ENCODE data around the gene ZRANB1. TPM values are rescaled to one million over a fixed set of nuclear protein-coding genes. Genes with fewer than 3 reads are reported as not detected.

The ZRANB1 gene
- polyA plus RNA-seq, 1 experiment: 9.3 TPM

GRCh38 chr10:124959564-124959963 lies 17.6 kb downstream of the ZRANB1 start:
- ChIA-PET CTCF (interaction anchor here (1.3 to 1.6 kb wide), 2 partner anchors 11 to 41 kb away, joined by 4 to 5 read pairs; no protein-coding TSS in a partner anchor), POLR2A (no interaction called here)
- Histone ChIP-seq H3K27me3 (ENCODE audit: control insufficient read depth, insufficient read depth, low read length) (no peaks in the 10 kb centered on the region), H3K36me3 (ENCODE audit: control insufficient read depth, insufficient read depth, low read length) (no peaks in the 10 kb centered on the region), H3K4me3 (ENCODE audit: low read depth, low read length) (no peak overlapping the region)
- no peak for TF ChIP-seq CTCF (IDR thresholded peaks at IDR 0.05; ENCODE audit: insufficient read depth, low read depth, low read length)
- no peak for DNase-seq (ENCODE audit: low read depth)

DNA sequence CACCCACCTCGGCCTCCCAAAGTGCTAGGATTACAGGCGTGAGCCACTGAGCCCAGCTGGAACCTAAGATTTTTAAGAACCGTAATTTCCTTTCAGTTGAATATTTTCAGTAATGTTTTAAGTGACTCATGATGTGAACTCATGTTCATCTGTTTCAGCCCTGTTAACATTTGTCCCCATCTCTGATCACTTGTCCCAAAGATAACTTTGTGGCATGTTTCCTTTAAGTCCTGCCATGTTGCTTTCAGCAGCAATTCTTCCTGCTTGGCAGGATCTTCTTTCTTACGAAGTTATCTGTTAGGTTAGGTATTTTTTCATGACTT lies 19.3 kb downstream of the ZRANB1 start:
- H3K36me3 ChIP-seq (ENCODE audit: control insufficient read depth, insufficient read depth, low read length): no peaks in the 10 kb centered on the region
- H3K27me3 ChIP-seq (ENCODE audit: control insufficient read depth, insufficient read depth, low read length): no peaks in the 10 kb centered on the region
- ChIA-PET POLR2A (no interaction called here), CTCF (no interaction called here)
- no peak for DNase-seq (ENCODE audit: low read depth)
- TF ChIP-seq CTCF (IDR thresholded peaks at IDR 0.05; ENCODE audit: insufficient read depth, low read depth, low read length): no peak
- no peak overlapping the region for H3K4me3 ChIP-seq (ENCODE audit: low read depth, low read length)

DNA sequence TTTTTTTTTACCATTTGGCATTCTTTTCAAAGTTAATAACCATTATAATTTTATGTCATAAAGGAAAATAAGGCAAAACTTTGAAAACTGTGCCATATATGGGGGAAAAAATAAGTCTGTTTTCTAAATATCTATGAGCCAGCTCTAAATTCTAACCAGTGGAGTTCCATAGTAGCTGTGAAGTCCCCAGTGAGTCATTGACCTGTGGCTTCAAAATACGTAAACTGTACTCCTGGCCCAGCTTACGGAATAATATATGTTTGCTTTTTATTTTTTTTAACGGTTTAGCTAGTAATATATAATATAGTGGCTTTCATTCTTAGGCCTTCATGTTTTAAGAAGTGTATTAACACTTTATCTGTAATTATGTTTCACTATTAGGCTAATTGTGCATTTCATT lies 20.5 kb downstream of the ZRANB1 start:
- H3K27me3 ChIP-seq (ENCODE audit: control insufficient read depth, insufficient read depth, low read length): no peaks in the 10 kb centered on the region
- no peak for DNase-seq (ENCODE audit: low read depth)
- no peak for TF ChIP-seq CTCF (IDR thresholded peaks at IDR 0.05; ENCODE audit: insufficient read depth, low read depth, low read length)
- no peaks in the 10 kb centered on the region for H3K36me3 ChIP-seq (ENCODE audit: control insufficient read depth, insufficient read depth, low read length)
- POLR2A ChIA-PET: no interaction called here
- no peak overlapping the region for H3K4me3 ChIP-seq (ENCODE audit: low read depth, low read length)
- CTCF ChIA-PET: interaction anchor here (0.9 to 1.4 kb wide), 2 partner anchors 9 to 45 kb away, joined by 3 to 6 read pairs; no protein-coding TSS in a partner anchor

DNA sequence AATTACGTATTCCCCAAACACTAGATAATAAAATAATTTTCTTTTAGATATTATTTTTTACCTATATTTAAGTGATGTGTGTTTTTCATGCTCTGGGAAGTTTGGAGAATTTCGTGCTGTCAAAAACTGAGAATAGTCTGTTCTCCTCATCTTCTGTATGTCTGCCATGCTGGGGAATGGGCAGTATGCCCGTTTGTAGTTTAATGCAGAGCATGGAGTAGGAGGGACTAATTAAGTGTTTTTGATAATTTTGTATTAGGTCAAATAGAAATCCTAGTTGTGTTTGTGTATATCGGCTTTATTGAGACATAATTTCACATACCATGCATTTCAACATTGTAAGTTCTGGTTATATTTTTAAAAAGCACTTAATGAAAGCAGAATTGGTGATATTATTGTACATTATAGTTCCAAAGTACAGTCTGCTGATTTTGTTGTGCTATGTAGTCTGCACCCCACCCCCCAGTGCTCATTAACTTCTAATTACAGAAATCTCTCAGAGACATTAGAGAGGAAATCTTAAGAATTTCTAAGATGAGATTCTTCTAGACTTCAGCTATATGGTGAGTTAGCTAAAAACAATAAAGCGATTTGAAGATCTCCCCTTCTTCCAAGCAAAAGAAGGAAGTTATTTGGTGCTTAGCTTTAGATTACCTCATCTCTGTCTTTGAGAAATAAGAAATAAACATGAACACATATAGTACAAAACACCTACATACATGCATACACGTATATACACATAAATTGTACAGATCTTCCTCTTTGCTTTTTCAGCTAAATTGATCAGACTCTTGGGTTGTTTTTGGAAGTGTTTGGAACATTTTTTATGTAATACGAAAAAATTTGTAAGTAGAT lies 22.2 kb downstream of the ZRANB1 start:
- Histone ChIP-seq H3K4me3 (ENCODE audit: low read depth, low read length) (no peak overlapping the region), H3K27me3 (ENCODE audit: control insufficient read depth, insufficient read depth, low read length) (no peaks in the 10 kb centered on the region), H3K36me3 (ENCODE audit: control insufficient read depth, insufficient read depth, low read length) (no peaks in the 10 kb centered on the region; the same call in 1 of the 2 replicates)
- DNase-seq (ENCODE audit: low read depth): no peak
- no peak for TF ChIP-seq CTCF (IDR thresholded peaks at IDR 0.05; ENCODE audit: insufficient read depth, low read depth, low read length)
- ChIA-PET POLR2A (no interaction called here), CTCF (no interaction called here)

DNA sequence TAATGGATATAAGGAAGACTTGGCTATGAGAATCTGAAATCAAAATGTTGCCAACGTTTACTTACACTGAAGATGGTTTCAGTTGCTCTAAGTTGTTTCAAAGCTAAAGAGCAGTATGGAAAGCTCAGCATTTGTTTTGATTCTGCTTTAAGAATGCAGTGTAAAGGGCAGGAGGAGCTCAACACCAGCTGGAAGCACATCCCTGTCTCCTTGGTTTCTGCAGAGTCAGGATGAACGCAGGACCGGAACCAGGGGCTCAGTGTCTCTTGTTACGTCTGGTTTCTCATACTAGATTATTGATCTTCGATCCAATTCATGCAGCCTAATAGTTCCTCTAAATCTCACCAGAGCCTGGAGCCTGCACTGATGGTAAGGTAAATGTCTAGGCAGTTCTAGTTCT lies 24.1 kb downstream of the ZRANB1 start:
- no peaks in the 10 kb centered on the region; the same call in none of the 2 replicates for H3K36me3 ChIP-seq (ENCODE audit: control insufficient read depth, insufficient read depth, low read length)
- no peak for DNase-seq (ENCODE audit: low read depth)
- H3K4me3 ChIP-seq (ENCODE audit: low read depth, low read length): no peak overlapping the region
- no peak for TF ChIP-seq CTCF (IDR thresholded peaks at IDR 0.05; ENCODE audit: insufficient read depth, low read depth, low read length)
- ChIA-PET POLR2A (no interaction called here), CTCF (no interaction called here)
- no peaks in the 10 kb centered on the region for H3K27me3 ChIP-seq (ENCODE audit: control insufficient read depth, insufficient read depth, low read length)

All from BJ (cell line).